ENCODE results near the gene ZBTB44.

ZBTB44 gene, protein sequence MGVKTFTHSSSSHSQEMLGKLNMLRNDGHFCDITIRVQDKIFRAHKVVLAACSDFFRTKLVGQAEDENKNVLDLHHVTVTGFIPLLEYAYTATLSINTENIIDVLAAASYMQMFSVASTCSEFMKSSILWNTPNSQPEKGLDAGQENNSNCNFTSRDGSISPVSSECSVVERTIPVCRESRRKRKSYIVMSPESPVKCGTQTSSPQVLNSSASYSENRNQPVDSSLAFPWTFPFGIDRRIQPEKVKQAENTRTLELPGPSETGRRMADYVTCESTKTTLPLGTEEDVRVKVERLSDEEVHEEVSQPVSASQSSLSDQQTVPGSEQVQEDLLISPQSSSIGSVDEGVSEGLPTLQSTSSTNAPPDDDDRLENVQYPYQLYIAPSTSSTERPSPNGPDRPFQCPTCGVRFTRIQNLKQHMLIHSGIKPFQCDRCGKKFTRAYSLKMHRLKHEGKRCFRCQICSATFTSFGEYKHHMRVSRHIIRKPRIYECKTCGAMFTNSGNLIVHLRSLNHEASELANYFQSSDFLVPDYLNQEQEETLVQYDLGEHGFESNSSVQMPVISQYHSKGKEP

DNA sequence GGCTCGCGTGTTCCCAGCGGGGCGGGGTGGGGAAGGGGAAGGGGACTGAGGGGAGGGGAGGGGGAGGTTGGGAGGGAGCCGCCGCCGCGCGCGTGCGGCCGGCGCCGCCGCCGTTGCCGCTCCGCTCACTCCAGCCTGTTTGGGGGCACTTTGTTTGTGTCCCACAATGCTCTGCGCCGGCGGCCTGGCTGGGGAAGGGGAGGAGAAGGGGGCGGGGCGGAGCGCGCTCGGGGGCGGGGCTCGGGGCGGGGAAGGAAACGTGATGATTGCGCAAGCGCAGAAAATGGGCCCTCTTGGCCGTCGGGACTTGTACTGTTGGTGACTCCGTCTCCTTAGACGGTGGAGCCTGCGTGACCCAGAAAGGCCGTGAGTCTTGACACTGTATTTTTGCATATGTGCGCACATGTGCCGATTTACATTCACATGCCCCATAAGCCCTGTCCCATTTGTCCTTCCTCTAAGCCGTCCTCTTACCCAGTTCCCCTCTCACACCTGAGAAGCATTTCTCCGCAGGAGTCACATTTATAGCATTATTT lies at the start of gene ZBTB44:
TSS of gene ZBTB44 (minus strand) at position 168 of the 536 bp plus-strand sequence. CDS start 53,044 bp downstream, outside the sequence.
- H3K27ac ChIP-seq (ENCODE audit: poor library complexity, severe bottlenecking), result peak within 1 kb of the TSS; percentile 81
- DNase-seq (ENCODE audit: low spot score), result peak; percentile 90
- TF ChIP-seq, protein P1, sequence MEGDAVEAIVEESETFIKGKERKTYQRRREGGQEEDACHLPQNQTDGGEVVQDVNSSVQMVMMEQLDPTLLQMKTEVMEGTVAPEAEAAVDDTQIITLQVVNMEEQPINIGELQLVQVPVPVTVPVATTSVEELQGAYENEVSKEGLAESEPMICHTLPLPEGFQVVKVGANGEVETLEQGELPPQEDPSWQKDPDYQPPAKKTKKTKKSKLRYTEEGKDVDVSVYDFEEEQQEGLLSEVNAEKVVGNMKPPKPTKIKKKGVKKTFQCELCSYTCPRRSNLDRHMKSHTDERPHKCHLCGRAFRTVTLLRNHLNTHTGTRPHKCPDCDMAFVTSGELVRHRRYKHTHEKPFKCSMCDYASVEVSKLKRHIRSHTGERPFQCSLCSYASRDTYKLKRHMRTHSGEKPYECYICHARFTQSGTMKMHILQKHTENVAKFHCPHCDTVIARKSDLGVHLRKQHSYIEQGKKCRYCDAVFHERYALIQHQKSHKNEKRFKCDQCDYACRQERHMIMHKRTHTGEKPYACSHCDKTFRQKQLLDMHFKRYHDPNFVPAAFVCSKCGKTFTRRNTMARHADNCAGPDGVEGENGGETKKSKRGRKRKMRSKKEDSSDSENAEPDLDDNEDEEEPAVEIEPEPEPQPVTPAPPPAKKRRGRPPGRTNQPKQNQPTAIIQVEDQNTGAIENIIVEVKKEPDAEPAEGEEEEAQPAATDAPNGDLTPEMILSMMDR (IDR thresholded peaks at IDR 0.05; ENCODE audit: poor library complexity, severe bottlenecking), result no peak
- H3K27me3 ChIP-seq (ENCODE audit: insufficient read depth, poor library complexity, severe bottlenecking), result no peaks in the 10 kb centered on the region
- H3K4me3 ChIP-seq (ENCODE audit: severe bottlenecking), result peak within 1 kb of the TSS; percentile 99
- H3K4me1 ChIP-seq (ENCODE audit: insufficient read depth, poor library complexity, severe bottlenecking), result peaks cover 18% of the 10 kb centered on the region
- ATAC-seq (ENCODE audit: low read depth), result peak; percentile 79
- H3K36me3 ChIP-seq (ENCODE audit: low read depth), result no peaks in the 10 kb centered on the region; the same call in 1 of the 2 replicates
- H3K9me3 ChIP-seq (ENCODE audit: severe bottlenecking), result no peaks in the 10 kb centered on the region

DNA sequence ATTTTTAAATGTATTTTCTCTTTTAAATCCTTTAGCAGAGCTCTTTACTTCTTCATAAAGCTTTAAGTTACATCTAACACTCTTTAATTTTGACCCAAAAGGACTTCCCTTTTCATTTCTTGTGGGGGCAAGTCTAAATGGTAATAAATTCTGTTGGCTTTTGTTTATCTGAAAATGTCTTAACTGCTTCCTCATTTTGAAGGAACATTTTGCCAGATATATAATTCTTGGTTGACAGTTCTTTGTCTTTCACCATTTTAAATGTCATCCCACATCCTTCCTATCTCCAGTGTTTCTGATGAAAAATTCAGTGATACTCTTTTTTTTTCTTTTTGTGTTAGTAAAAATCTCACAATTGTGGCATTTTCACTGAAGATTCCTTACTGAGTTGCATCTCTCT lies 44.7 kb upstream of the ZBTB44 start:
- ATAC-seq (ENCODE audit: low read depth) (no peak), DNase-seq (ENCODE audit: low spot score) (no peak)
- H3K36me3 ChIP-seq (ENCODE audit: low read depth), result no peaks in the 10 kb centered on the region
- TF ChIP-seq, protein P1 (IDR thresholded peaks at IDR 0.05; ENCODE audit: poor library complexity, severe bottlenecking), result no peak
- peaks cover 12% of the 10 kb centered on the region for H3K9me3 ChIP-seq (ENCODE audit: severe bottlenecking)
- H3K4me1 ChIP-seq (ENCODE audit: insufficient read depth, poor library complexity, severe bottlenecking), result no peaks in the 10 kb centered on the region
- no peak overlapping the region for H3K4me3 ChIP-seq (ENCODE audit: severe bottlenecking)
- H3K27me3 ChIP-seq (ENCODE audit: insufficient read depth, poor library complexity, severe bottlenecking), result no peaks in the 10 kb centered on the region
- H3K27ac ChIP-seq (ENCODE audit: poor library complexity, severe bottlenecking), result no peak overlapping the region

DNA sequence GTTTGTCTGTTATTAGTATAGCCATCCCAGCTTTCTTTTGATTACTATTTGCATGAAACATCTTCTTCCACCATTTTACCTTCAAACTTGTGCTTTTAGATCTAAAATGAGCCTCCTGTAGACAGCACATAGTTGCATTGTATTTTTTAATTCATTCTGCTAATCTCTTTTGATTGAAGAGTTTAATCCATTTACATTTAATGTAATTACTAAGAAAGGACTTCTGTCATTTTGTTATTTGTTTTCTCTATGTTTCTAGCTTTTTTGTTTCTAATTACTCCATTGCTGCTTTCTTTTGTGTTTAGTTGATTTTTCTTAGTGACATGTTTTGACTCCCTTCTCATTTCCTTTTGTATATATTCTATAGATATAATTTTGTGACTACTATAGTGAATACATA lies 43.7 kb upstream of the ZBTB44 start:
- Histone ChIP-seq H3K9me3 (ENCODE audit: severe bottlenecking) (peaks cover 12% of the 10 kb centered on the region), H3K27me3 (ENCODE audit: insufficient read depth, poor library complexity, severe bottlenecking) (no peaks in the 10 kb centered on the region), H3K27ac (ENCODE audit: poor library complexity, severe bottlenecking) (no peak overlapping the region), H3K4me3 (ENCODE audit: severe bottlenecking) (no peak overlapping the region), H3K36me3 (ENCODE audit: low read depth) (no peaks in the 10 kb centered on the region), H3K4me1 (ENCODE audit: insufficient read depth, poor library complexity, severe bottlenecking) (no peaks in the 10 kb centered on the region)
- no peak for ATAC-seq (ENCODE audit: low read depth)
- TF ChIP-seq, protein P1 (IDR thresholded peaks at IDR 0.05; ENCODE audit: poor library complexity, severe bottlenecking), result no peak
- DNase-seq (ENCODE audit: low spot score), result no peak

DNA sequence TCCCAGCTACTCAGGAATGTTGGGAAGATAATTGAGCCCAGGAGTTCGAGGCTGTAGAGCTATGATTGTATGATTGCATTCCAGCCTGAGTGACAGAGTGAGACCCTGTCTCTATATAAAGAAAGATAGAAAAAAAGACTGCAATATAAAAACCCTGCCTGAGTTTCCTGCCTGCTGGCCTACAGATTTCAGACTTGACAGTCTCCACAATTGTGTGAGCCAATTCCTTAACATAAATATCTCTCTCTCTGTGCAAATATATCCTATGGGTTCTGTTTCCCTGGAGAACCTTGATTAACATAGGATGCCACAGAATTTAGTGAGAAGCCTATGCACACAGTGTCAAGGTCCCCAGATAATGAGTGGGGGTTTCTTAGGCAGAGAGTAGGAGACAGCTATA lies 32.5 kb upstream of the ZBTB44 start:
- H3K4me3 ChIP-seq (ENCODE audit: severe bottlenecking), result no peak overlapping the region
- no peaks in the 10 kb centered on the region for H3K36me3 ChIP-seq (ENCODE audit: low read depth)
- no peak overlapping the region for H3K27ac ChIP-seq (ENCODE audit: poor library complexity, severe bottlenecking)
- H3K27me3 ChIP-seq (ENCODE audit: insufficient read depth, poor library complexity, severe bottlenecking), result no peaks in the 10 kb centered on the region
- no peaks in the 10 kb centered on the region for H3K4me1 ChIP-seq (ENCODE audit: insufficient read depth, poor library complexity, severe bottlenecking)
- no peak for DNase-seq (ENCODE audit: low spot score)
- TF ChIP-seq, protein P1 (IDR thresholded peaks at IDR 0.05; ENCODE audit: poor library complexity, severe bottlenecking), result no peak
- no peaks in the 10 kb centered on the region for H3K9me3 ChIP-seq (ENCODE audit: severe bottlenecking)
- ATAC-seq (ENCODE audit: low read depth), result no peak
